Measurements from ENCODE around the gene ITPA. TPM values are rescaled to one million over a fixed set of nuclear protein-coding genes. Genes with fewer than 3 reads are reported as not detected.

Gene ITPA
- total and polyA plus RNA-seq, 2 of the 8 experiments (the other 6 are each of a cell fraction or from before 2014, with no cell fraction given), result 88.2 to 94.0 TPM

GRCh38 chr20:3168079-3168828 lies 41.0 kb upstream of the ITPA start (continued):
- TF ChIP-seq CTBP2 (IDR thresholded peaks at IDR 0.05; ENCODE audit: borderline replicate concordance, insufficient read depth, insufficient read length, low read length), result no peak
- TF ChIP-seq SIN3A (conservative IDR thresholded peaks at IDR 0.05 in 1 of 2, IDR thresholded peaks at IDR 0.05 in 1 of 2; ENCODE audit: low read depth in 1 of 2, low read length in 2 of 2), result peak in 1 of 2 experiments; percentile 57; a peak in 1 of 4 replicates
- TF ChIP-seq CEBPB (IDR thresholded peaks at IDR 0.05; ENCODE audit: low read depth, low read length), result no peak
- TF ChIP-seq TAF1 (IDR thresholded peaks at IDR 0.05; ENCODE audit: low read depth, low read length), result peak; percentile 57
- no peak for TF ChIP-seq FOSL1 (IDR thresholded peaks at IDR 0.05; ENCODE audit: insufficient read depth, low read depth, low read length)
- TF ChIP-seq MAFK (IDR thresholded peaks at IDR 0.05; ENCODE audit: low read depth, low read length), result no peak
- no peak for TF ChIP-seq NANOG (IDR thresholded peaks at IDR 0.05; ENCODE audit: insufficient read depth, low read depth, low read length, poor library complexity, severe bottlenecking)
- no peak for TF ChIP-seq CHD2 (IDR thresholded peaks at IDR 0.05; ENCODE audit: low read length)
- TF ChIP-seq CBX8 (IDR thresholded peaks at IDR 0.05; ENCODE audit: borderline replicate concordance, low read depth, low read length), result no peak
- no peak for TF ChIP-seq SAP30 (IDR thresholded peaks at IDR 0.05; ENCODE audit: insufficient read depth, insufficient replicate concordance, low read length)
- TF ChIP-seq BCL11A (IDR thresholded peaks at IDR 0.05; ENCODE audit: low read depth in 2 of 2, low read length in 2 of 2), result no peak
- TF ChIP-seq POLR2A (IDR thresholded peaks at IDR 0.05; ENCODE audit: control extremely low read depth in 1 of 2, low read depth in 2 of 2, low read length in 2 of 2), result peak in 1 of 2 experiments; percentile 79; a peak in 2 of 3 replicates
- TF ChIP-seq JUN (IDR thresholded peaks at IDR 0.05; ENCODE audit: low read depth, low read length), result no peak
- no peak for TF ChIP-seq SRF (IDR thresholded peaks at IDR 0.05; ENCODE audit: low read depth, low read length)
- TF ChIP-seq E2F6 (IDR thresholded peaks at IDR 0.05), result 0 out of 2 replicates have a peak, but pooled peaks have one; percentile 66
- TF ChIP-seq TEAD4 (IDR thresholded peaks at IDR 0.05; ENCODE audit: low read depth, low read length), result no peak
- TF ChIP-seq HDAC6 (IDR thresholded peaks at IDR 0.05; ENCODE audit: low read depth, low read length), result no peak
- no peak for TF ChIP-seq KDM5A (IDR thresholded peaks at IDR 0.05; ENCODE audit: low read length)
- TF ChIP-seq SP4 (IDR thresholded peaks at IDR 0.05; ENCODE audit: low read length), result no peak
- TF ChIP-seq CTCF (IDR thresholded peaks at IDR 0.05; ENCODE audit: control extremely low read depth in 1 of 3, insufficient read depth in 1 of 3, low read depth in 1 of 3, low read length in 3 of 3), result peak; percentile 26 to 56 (median 30)
